Thoracic aorta (tissue), 2 donors: ENCODE measurements around the gene TNFSF13. TPM values are rescaled to one million over a fixed set of nuclear protein-coding genes. Genes with fewer than 3 reads are reported as not detected.

Experiments
- ATAC-seq: fragments of 150-250 bp; one replicate; pipeline ENCODE4 v1.8.0; 2017; ENCODE audit warnings: low read depth; ENCODE audit not compliant: insufficient number of reproducible peaks, low FRiP score
- DNase-seq: peaks from one replicate; pipeline ENCODE4 v3.0.0-alpha.2; 2020; ENCODE audit warnings: low spot score
- H3K27ac ChIP-seq, 2 donors: fragments of 200-600 bp; sonication (generic); 1 replicate in 1 of 2; 2 replicates in 1 of 2; pipeline ENCODE4 v1.5.1; 2016; ENCODE audit warnings: mild to moderate bottlenecking in 2 of 2, moderate library complexity in 2 of 2
- H3K27me3 ChIP-seq: fragments of 200-600 bp; sonication (generic); replicated peaks from 2 replicates; pipeline ENCODE4 v1.6.0; 2016; ENCODE audit warnings: mild to moderate bottlenecking; ENCODE audit not compliant: insufficient read depth
- H3K36me3 ChIP-seq: fragments of 200-600 bp; sonication (generic); one replicate; pipeline ENCODE4 v1.5.1; 2016
- H3K4me1 ChIP-seq, 2 donors: fragments of 200-600 bp; sonication (generic); 1 replicate in 1 of 2; 2 replicates in 1 of 2; pipeline versions ENCODE4 v1.5.1 to v1.6.0; 2016; ENCODE audit warnings: low read depth in 2 of 2, mild to moderate bottlenecking in 1 of 2; ENCODE audit not compliant: control insufficient read depth in 1 of 2
- H3K4me3 ChIP-seq: fragments of 200-600 bp; sonication (generic); 2 replicates; pipeline ENCODE4 v1.5.1; 2016; ENCODE audit warnings: mild to moderate bottlenecking
- H3K9me3 ChIP-seq: fragments of 200-600 bp; sonication (generic); 2 replicates; pipeline ENCODE4 v1.5.1; 2016
- total RNA-seq, 2 donors: library from RNA; depleted of rRNA; stranded (reverse); fragments of >200 nt; gene quantifications; one replicate each; pipeline versions ENCODE4 v1.1.0 to v1.2.3, GENCODE V29; 2016
- TF ChIP-seq, protein P1 (sequence below): fragments of 200-600 bp; sonication (generic); IDR thresholded peaks from one replicate; pipeline ENCODE4 v1.5.1; 2019; ENCODE audit warnings: antibody characterized with exemption

Gene TNFSF13
- total RNA-seq, 2 donors from 2014 or later, result 40.5 to 49.2 TPM

DNA sequence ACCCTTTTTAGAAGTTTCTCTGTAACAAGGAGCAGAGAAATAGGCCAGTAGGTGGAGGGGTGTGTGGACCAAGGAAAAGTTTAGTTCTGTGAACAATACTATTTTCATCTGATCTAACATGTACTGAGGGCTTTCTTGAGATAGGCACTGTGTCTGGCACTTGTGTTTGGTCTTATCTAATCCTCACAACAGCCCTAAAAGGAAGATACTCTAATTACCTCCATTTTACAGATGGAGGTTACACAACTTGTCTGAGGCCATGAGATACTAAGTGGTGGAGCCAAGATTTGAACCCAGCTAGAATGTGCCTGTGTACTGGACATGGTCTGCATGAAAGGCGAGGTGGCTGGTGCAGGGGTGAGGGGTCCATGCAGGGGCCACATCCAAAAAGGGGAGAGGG lies 5.2 kb upstream of the TNFSF13 start:
- TF ChIP-seq, protein P1, sequence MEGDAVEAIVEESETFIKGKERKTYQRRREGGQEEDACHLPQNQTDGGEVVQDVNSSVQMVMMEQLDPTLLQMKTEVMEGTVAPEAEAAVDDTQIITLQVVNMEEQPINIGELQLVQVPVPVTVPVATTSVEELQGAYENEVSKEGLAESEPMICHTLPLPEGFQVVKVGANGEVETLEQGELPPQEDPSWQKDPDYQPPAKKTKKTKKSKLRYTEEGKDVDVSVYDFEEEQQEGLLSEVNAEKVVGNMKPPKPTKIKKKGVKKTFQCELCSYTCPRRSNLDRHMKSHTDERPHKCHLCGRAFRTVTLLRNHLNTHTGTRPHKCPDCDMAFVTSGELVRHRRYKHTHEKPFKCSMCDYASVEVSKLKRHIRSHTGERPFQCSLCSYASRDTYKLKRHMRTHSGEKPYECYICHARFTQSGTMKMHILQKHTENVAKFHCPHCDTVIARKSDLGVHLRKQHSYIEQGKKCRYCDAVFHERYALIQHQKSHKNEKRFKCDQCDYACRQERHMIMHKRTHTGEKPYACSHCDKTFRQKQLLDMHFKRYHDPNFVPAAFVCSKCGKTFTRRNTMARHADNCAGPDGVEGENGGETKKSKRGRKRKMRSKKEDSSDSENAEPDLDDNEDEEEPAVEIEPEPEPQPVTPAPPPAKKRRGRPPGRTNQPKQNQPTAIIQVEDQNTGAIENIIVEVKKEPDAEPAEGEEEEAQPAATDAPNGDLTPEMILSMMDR, result no peak
- no peak for ATAC-seq
- Histone ChIP-seq H3K9me3 (no peaks in the 10 kb centered on the region), H3K27me3 (no peaks in the 10 kb centered on the region), H3K4me3 (no peak overlapping the region), H3K36me3 (peaks cover 3% of the 10 kb centered on the region), H3K4me1 (peaks cover 16 to 30% of the 10 kb centered on the region in 2 donors), H3K27ac (peak overlapping the region in 1 of 2 donors; percentile 42)
- DNase-seq, result no peak

DNA sequence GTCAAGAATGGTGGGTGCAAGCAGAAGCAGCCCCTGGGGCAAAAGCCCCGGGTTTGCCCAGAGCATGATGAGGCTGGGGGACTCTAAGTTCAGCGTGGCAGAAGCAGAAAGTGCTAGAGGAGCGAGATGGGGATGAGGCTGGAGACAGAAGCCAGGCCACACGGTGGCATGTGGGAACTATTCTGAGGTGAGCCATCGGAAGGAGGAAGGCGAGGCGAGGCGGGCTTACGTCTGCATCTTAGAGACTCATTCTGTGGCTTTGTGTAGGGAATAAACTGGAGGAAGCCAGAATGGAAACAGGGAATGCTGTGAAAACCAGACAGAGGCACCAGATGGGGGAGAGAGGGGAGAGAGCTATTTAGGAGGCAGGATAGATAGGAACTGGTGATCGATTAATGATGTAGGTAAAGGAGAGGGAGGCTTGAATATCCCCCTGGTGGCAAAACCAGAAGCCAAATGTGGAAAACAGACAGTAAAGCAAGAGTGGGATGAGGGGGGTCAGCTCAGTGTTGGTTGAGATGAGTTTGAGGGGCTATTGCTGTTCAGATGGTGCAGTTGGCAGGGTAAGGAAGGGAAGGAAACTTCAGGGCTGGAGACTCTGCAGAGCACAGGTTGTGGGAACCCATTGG lies 3.1 kb upstream of the TNFSF13 start:
- H3K27me3 ChIP-seq, result no peaks in the 10 kb centered on the region
- H3K4me1 ChIP-seq, result peaks cover 24 to 36% of the 10 kb centered on the region in 2 donors
- no peaks in the 10 kb centered on the region for H3K9me3 ChIP-seq
- TF ChIP-seq, protein P1, result no peak
- no peak overlapping the region for H3K27ac ChIP-seq
- peaks cover 3% of the 10 kb centered on the region for H3K36me3 ChIP-seq
- DNase-seq (no peak), ATAC-seq (no peak)
- H3K4me3 ChIP-seq, result no peak overlapping the region

DNA sequence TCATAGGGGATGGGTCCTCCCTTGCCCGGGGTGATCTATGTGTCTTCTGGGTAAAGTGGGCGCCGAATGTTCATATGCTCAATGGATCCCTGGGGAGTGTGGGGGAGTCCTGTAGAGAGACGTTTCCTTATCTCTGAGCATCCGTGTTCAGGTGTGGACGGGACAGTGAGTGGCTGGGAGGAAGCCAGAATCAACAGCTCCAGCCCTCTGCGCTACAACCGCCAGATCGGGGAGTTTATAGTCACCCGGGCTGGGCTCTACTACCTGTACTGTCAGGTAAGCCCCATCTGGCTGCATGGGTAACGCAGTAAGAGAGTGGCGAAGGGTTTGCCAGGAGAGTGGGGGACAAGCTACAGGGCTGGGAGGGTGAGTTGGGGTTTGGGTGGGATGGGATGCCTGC lies 1.9 kb upstream of the TNFSF13 start:
- Histone ChIP-seq H3K27ac (no peak overlapping the region), H3K4me1 (peaks cover 28 to 39% of the 10 kb centered on the region in 2 donors), H3K27me3 (no peaks in the 10 kb centered on the region), H3K4me3 (no peak overlapping the region), H3K36me3 (no peaks in the 10 kb centered on the region), H3K9me3 (no peaks in the 10 kb centered on the region)
- TF ChIP-seq, protein P1, result no peak
- DNase-seq (no peak), ATAC-seq (no peak)

DNA sequence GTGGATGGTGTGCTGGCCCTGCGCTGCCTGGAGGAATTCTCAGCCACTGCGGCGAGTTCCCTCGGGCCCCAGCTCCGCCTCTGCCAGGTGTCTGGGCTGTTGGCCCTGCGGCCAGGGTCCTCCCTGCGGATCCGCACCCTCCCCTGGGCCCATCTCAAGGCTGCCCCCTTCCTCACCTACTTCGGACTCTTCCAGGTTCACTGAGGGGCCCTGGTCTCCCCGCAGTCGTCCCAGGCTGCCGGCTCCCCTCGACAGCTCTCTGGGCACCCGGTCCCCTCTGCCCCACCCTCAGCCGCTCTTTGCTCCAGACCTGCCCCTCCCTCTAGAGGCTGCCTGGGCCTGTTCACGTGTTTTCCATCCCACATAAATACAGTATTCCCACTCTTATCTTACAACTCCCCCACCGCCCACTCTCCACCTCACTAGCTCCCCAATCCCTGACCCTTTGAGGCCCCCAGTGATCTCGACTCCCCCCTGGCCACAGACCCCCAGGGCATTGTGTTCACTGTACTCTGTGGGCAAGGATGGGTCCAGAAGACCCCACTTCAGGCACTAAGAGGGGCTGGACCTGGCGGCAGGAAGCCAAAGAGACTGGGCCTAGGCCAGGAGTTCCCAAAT lies 1.3 kb upstream of the TNFSF13 start:
- ATAC-seq, result no peak
- H3K36me3 ChIP-seq, result no peaks in the 10 kb centered on the region
- H3K27me3 ChIP-seq, result no peaks in the 10 kb centered on the region
- H3K4me3 ChIP-seq, result peak overlapping the region; percentile 97
- no peak for DNase-seq
- no peaks in the 10 kb centered on the region for H3K9me3 ChIP-seq
- peaks cover 28 to 40% of the 10 kb centered on the region in 2 donors for H3K4me1 ChIP-seq
- TF ChIP-seq, protein P1, result no peak
- peak overlapping the region; percentile 91 to 95 for H3K27ac ChIP-seq

DNA sequence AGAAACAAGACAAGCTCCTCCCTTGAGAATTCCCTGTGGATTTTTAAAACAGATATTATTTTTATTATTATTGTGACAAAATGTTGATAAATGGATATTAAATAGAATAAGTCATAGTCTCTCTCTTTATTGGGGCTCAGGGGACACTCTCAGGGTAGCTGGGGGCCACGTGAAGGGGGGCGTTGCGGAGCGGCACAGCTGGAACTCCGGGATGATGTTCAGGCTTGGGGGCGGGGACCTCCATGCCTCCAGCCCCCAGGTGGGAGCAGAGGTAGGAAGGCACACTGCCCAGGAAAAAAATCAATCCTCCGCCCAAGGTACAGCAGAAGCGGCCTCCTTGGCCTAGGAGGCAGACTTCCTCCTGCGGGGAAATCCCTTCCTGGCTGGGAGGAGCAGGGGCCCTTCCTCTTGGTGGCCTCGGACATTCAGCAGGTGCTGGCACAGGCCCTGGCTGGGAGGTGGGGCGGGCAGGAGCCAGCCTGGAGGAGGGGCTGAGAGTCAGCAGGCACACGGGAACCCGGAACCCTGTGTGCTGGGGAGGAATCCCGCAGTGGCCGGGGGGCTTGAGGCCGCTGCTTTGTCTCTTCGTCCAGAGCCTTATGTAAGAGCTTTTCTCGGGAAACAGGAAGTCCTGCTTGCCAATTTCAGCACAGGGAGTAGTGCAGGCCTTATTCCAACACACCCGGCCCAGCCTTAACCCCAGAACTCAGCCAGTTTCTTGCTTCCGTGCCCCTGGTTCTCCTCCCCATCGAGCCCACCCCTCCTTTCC lies 591 bp upstream of the TNFSF13 start:
- Histone ChIP-seq H3K36me3 (no peaks in the 10 kb centered on the region), H3K9me3 (no peaks in the 10 kb centered on the region), H3K27ac (peak overlapping the region; percentile 91 to 95), H3K4me3 (peak overlapping the region; percentile 97), H3K27me3 (no peaks in the 10 kb centered on the region), H3K4me1 (peaks cover 34 to 47% of the 10 kb centered on the region in 2 donors)
- no peak for DNase-seq
- TF ChIP-seq, protein P1, result no peak
- ATAC-seq, result peak; percentile 67
